ENCODE data around the gene CREB5.

The CREB5 gene

GRCh38 chr7:28855538-28856217 lies 443.4 kb downstream of the CREB5 start:
- DNase-seq (ENCODE audit: low spot score): peak; percentile 91

- DNase-seq (ENCODE audit: low spot score): no peak
Measured at GRCh38 chr7:28856656-28857055, 444.3 kb downstream of the CREB5 start.

GRCh38 chr7:28858206-28858605 lies 445.9 kb downstream of the CREB5 start:
- peak; percentile 52 for DNase-seq (ENCODE audit: low spot score)

- no peak for DNase-seq (ENCODE audit: low spot score)
Measured at GRCh38 chr7:28858895-28859294, 446.6 kb downstream of the CREB5 start.

GRCh38 chr7:28861825-28862224 lies 449.5 kb downstream of the CREB5 start:
- DNase-seq (ENCODE audit: low spot score): no peak

GRCh38 chr7:28862595-28863272 lies 450.4 kb downstream of the CREB5 start:
- DNase-seq (ENCODE audit: low spot score): no peak

- DNase-seq (ENCODE audit: low spot score): no peak
Measured at GRCh38 chr7:28865601-28866144, 453.4 kb downstream of the CREB5 start.

GRCh38 chr7:28868712-28869111 lies 456.4 kb downstream of the CREB5 start:
- DNase-seq (ENCODE audit: low spot score): no peak

GRCh38 chr7:28871077-28871476 lies 458.8 kb downstream of the CREB5 start:
- DNase-seq (ENCODE audit: low spot score): no peak

- no peak for DNase-seq (ENCODE audit: low spot score)
Measured at GRCh38 chr7:28871631-28872030, 459.3 kb downstream of the CREB5 start.

GRCh38 chr7:28872226-28872625 lies 459.9 kb downstream of the CREB5 start:
- no peak for DNase-seq (ENCODE audit: low spot score)

- no peak for DNase-seq (ENCODE audit: low spot score)
Measured at GRCh38 chr7:28873365-28873764, 461.0 kb downstream of the CREB5 start.

- DNase-seq (ENCODE audit: low spot score): no peak
Measured at GRCh38 chr7:28874001-28874400, 461.7 kb downstream of the CREB5 start.

Measured in AG08395 (cell line).